Endothelial cell of umbilical vein (primary cell): ENCODE measurements around the gene CLCN4.

Source experiments
- POLR2AphosphoS5 ChIP-seq: IDR thresholded peaks from 2 replicates; pipeline ENCODE4 v1.6.1; 2012; ENCODE audit warnings: low read depth, mild to moderate bottlenecking, control low read depth, low read length, moderate library complexity; ENCODE audit not compliant: insufficient read depth
- TF ChIP-seq, protein P1 (sequence below), 2 donors: IDR thresholded peaks; 1 replicate in 1 of 2; 2 replicates in 1 of 2; pipeline ENCODE4 v1.5.1; 2011; ENCODE audit warnings: low read length in 2 of 2, mild to moderate bottlenecking in 2 of 2, moderate library complexity in 2 of 2, control low read depth in 1 of 2, inconsistent platforms in 1 of 2, low read depth in 1 of 2; ENCODE audit not compliant: insufficient read depth in 1 of 2; ENCODE audit errors: extremely low read depth in 1 of 2

DNA sequence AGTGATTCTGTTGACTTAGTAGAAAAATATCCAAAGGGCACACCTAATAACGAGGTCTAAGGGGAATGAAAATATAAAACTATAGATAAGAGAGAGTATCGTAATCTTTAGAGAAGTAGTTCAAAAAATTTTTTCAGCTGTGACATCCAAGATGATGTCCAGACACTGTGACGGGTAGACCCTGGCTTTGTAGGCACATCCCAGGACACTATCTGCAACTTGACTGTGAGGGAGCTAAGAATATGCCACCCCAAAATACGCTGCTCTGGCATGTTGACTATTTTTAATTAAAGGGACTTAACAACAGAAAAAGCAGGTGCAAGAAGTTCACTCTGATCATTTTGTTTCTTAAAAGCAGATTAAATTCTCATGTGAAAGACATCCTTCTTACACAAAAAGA, 89.5 kb downstream of the CLCN4 start:
- no peak for TF ChIP-seq POLR2AphosphoS5
- TF ChIP-seq, protein P1, sequence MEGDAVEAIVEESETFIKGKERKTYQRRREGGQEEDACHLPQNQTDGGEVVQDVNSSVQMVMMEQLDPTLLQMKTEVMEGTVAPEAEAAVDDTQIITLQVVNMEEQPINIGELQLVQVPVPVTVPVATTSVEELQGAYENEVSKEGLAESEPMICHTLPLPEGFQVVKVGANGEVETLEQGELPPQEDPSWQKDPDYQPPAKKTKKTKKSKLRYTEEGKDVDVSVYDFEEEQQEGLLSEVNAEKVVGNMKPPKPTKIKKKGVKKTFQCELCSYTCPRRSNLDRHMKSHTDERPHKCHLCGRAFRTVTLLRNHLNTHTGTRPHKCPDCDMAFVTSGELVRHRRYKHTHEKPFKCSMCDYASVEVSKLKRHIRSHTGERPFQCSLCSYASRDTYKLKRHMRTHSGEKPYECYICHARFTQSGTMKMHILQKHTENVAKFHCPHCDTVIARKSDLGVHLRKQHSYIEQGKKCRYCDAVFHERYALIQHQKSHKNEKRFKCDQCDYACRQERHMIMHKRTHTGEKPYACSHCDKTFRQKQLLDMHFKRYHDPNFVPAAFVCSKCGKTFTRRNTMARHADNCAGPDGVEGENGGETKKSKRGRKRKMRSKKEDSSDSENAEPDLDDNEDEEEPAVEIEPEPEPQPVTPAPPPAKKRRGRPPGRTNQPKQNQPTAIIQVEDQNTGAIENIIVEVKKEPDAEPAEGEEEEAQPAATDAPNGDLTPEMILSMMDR (IDR thresholded peaks at IDR 0.05; ENCODE audit: extremely low read depth in 1 of 2, insufficient read depth in 1 of 2, low read depth in 1 of 2, low read length in 2 of 2) = no peak
